ENCODE results near the gene SOX5. TPM values are rescaled to one million over a fixed set of nuclear protein-coding genes. Genes with fewer than 3 reads are reported as not detected.

The SOX5 gene
- total and polyA plus RNA-seq, 12 donors = 0.17 to 4.3 (median 2.4) TPM

DNA sequence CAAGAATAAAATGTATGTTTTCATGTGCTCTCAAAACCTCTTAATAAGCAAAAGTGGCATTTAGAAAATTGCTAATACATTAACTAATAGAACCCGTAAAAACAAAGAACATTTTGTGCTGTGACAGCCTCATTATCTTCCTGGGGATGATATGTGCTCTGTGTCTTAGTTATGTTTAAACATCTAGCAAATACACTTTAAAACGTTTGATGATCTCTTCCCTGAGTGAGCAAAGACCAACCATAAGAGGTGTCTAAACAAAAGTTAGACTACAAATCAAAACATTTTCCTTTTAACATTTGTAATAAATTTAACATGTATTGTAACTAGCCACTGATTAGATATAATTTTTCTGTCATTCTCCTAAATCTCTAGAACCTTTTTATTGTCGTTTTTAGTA lies 95.8 kb downstream of the SOX5 start:
- intact Hi-C loops (cut with DNase I) = no loop called here
- H3K4me1 ChIP-seq = no peaks in the 10 kb centered on the region
- WGBS, 2 donors = 66 to 71% methylated on average over 3 of the region's 3 CpGs
- H3K27ac ChIP-seq = no peak overlapping the region
- ATAC-seq (no peak), DNase-seq (no peak)
- H3K9me3 ChIP-seq = peaks cover 0 to 5% (median 2%) of the 10 kb centered on the region in 11 donors
- H3K27me3 ChIP-seq = no peaks in the 10 kb centered on the region
- TF ChIP-seq, protein P1, sequence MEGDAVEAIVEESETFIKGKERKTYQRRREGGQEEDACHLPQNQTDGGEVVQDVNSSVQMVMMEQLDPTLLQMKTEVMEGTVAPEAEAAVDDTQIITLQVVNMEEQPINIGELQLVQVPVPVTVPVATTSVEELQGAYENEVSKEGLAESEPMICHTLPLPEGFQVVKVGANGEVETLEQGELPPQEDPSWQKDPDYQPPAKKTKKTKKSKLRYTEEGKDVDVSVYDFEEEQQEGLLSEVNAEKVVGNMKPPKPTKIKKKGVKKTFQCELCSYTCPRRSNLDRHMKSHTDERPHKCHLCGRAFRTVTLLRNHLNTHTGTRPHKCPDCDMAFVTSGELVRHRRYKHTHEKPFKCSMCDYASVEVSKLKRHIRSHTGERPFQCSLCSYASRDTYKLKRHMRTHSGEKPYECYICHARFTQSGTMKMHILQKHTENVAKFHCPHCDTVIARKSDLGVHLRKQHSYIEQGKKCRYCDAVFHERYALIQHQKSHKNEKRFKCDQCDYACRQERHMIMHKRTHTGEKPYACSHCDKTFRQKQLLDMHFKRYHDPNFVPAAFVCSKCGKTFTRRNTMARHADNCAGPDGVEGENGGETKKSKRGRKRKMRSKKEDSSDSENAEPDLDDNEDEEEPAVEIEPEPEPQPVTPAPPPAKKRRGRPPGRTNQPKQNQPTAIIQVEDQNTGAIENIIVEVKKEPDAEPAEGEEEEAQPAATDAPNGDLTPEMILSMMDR (IDR thresholded peaks at IDR 0.05) = no peak
- no peaks in the 10 kb centered on the region for H3K36me3 ChIP-seq
- no peak overlapping the region for H3K4me3 ChIP-seq

DNA sequence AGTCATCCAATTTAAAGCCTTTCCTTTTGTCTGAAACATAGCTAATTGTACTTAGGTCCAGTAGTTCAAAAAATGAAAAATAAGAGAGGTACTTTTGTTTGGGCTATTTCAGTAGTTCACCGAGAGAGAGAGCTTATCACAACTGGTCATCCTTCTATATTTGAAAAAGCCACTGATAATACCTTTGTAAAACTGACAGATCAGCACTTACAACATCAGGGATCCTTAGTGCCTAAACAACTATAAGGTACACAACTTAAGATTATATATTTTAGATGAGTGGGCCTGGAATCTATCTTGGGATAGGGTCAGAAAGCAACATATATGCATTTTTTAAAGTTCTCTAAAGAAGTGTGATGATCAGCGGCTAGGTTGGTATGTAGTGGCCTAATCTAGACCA lies 97.9 kb downstream of the SOX5 start:
- intact Hi-C loops (cut with DNase I) = no loop called here
- H3K4me3 ChIP-seq = no peak overlapping the region
- TF ChIP-seq, protein P1 (IDR thresholded peaks at IDR 0.05) = no peak
- DNase-seq = no peak
- no peaks in the 10 kb centered on the region for H3K27me3 ChIP-seq
- H3K27ac ChIP-seq = no peak overlapping the region
- WGBS, 2 donors = 76 to 81% methylated on average over 2 of the region's 2 CpGs
- no peaks in the 10 kb centered on the region for H3K9me3 ChIP-seq
- no peaks in the 10 kb centered on the region for H3K36me3 ChIP-seq
- ATAC-seq = no peak
- H3K4me1 ChIP-seq = no peaks in the 10 kb centered on the region

DNA sequence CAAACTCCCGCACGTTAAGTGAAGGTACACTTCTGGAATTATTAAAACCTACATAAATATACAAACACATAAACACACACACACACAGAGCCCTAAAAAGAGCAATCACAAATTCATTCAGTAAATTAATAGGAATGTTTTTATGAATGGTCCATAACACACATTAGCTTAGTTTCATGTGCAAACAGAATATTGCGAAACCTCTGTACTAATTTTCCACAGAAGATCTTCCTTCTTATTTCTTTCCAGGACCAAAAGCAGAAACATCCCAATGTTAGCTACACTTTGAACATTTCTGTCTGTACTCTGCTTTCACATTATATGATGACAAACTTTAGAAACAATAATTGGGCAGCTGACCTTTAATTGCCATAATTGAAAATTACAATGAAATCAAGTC lies 101.6 kb downstream of the SOX5 start:
- no peak overlapping the region for H3K4me3 ChIP-seq
- no peak for ATAC-seq
- TF ChIP-seq, protein P1 (IDR thresholded peaks at IDR 0.05) = no peak

DNA sequence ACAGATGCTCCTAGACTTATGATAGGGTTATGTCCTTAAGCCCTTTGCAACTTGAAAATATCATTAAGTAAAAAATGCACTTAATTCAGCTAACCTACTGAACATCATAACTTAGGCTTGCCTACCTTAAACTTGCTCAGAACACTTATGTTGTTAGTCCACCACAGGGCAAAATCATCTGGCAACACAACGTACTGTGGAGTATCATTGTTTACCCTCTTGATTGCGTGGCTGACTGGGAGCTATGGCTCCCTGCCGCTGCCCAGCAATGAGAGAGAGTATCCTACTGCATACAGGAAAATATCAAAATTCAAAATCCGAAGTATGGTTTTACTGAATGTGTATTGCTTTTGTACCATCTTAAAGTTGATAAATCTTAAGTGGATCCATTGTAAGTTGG lies 105.5 kb downstream of the SOX5 start:
- 93 to 95% methylated on average over 4 of the region's 4 CpGs for WGBS, 2 donors
- H3K27me3 ChIP-seq = no peaks in the 10 kb centered on the region
- no peak overlapping the region for H3K27ac ChIP-seq
- no peak for DNase-seq
- intact Hi-C loops (cut with DNase I) = no loop called here
- no peak overlapping the region for H3K4me3 ChIP-seq
- no peaks in the 10 kb centered on the region for H3K9me3 ChIP-seq
- no peak for ATAC-seq
- no peaks in the 10 kb centered on the region for H3K4me1 ChIP-seq
- TF ChIP-seq, protein P1 (IDR thresholded peaks at IDR 0.05) = no peak
- H3K36me3 ChIP-seq = no peaks in the 10 kb centered on the region

More for the DNA sequence above, 101.6 kb downstream of the SOX5 start:
- no peak overlapping the region for H3K27ac ChIP-seq
- no peaks in the 10 kb centered on the region for H3K4me1 ChIP-seq
- H3K27me3 ChIP-seq = no peaks in the 10 kb centered on the region
- intact Hi-C loops (cut with DNase I) = no loop called here
- no peak for DNase-seq
- no peaks in the 10 kb centered on the region for H3K9me3 ChIP-seq
- H3K36me3 ChIP-seq = no peaks in the 10 kb centered on the region
- 95% methylated on average over 3 of the region's 3 CpGs for WGBS, 2 donors

Measured in heart right ventricle (tissue), 16 donors.